Testis (tissue), 3 donors: ENCODE measurements around the gene CRLF1. TPM values are rescaled to one million over a fixed set of nuclear protein-coding genes. Genes with fewer than 3 reads are reported as not detected.

ENCODE experiments used
- DNase-seq: peaks from one replicate; pipeline ENCODE4 v3.0.0-alpha.2; 2019
- H3K27ac ChIP-seq, 2 donors: fragments of 200-600 bp; sonication (generic); one replicate each; pipeline ENCODE4 v1.5.1; 2019
- H3K27me3 ChIP-seq: fragments of 200-600 bp; sonication (generic); one replicate; pipeline ENCODE4 v1.5.1; 2019
- H3K36me3 ChIP-seq: fragments of 200-600 bp; sonication (generic); one replicate; pipeline ENCODE4 v1.5.1; 2017; ENCODE audit warnings: low read depth; ENCODE audit errors: missing control alignments
- H3K4me1 ChIP-seq: fragments of 200-600 bp; sonication (generic); one replicate; pipeline ENCODE4 v1.5.1; 2019
- H3K4me3 ChIP-seq, 2 donors: fragments of 200-600 bp; sonication (generic); one replicate each; pipeline ENCODE4 v1.5.1; 2017 to 2019
- H3K9me3 ChIP-seq: fragments of 200-600 bp; sonication (generic); one replicate; pipeline ENCODE4 v1.5.1; 2017
- POLR2A ChIP-seq: fragments of 450-650 bp; IDR thresholded peaks from one replicate; pipeline ENCODE4 v1.6.1; 2017; ENCODE audit warnings: antibody characterized with exemption, mild to moderate bottlenecking, moderate library complexity
- WGBS, 2 donors: methylation state at CpG; one replicate each; pipeline ENCODE4 v1.1.5; 2018; 5-methylcytosine and 5-hydroxymethylcytosine counted together
- intact Hi-C: fragments of 100-400 bp; cut with DNase I; formaldehyde crosslinking; loops from one replicate; pipeline ENCODE4 v1.15.1; 2023; ENCODE audit warnings: low total_unique reads
- polyA plus RNA-seq: library from polyadenylated mRNA; stranded (reverse); fragments of 350-450 nt; fragmentation: Illumina TruSeq; extraction: RNeasy Lipid Tissue Mini Kit (QIAGEN cat#74804); gene quantifications from one replicate; pipeline ENCODE4 v1.2.3, GENCODE V29; 2014; ENCODE audit warnings: low read depth, low replicate concordance; ENCODE audit not compliant: insufficient read depth
- total RNA-seq, 2 donors: library from RNA; depleted of rRNA; stranded (reverse); fragments of >200 nt; gene quantifications; one replicate each; pipeline ENCODE4 v1.2.3, GENCODE V29; 2016
- TF ChIP-seq, protein P1 (sequence below), 3 experiments: fragments of 450-650 bp in 2 of 3; fragments of 200-600 bp in 1 of 3; sonication (generic) in 1 of 3; IDR thresholded peaks; one replicate each; pipeline ENCODE4 v1.5.1; 2016 to 2019; ENCODE audit warnings: antibody characterized with exemption in 3 of 3, mild to moderate bottlenecking in 2 of 3, moderate library complexity in 1 of 3

Gene CRLF1
- total and polyA plus RNA-seq, 3 donors from 2014 or later: 4.3 to 8.7 (median 5.3) TPM

DNA sequence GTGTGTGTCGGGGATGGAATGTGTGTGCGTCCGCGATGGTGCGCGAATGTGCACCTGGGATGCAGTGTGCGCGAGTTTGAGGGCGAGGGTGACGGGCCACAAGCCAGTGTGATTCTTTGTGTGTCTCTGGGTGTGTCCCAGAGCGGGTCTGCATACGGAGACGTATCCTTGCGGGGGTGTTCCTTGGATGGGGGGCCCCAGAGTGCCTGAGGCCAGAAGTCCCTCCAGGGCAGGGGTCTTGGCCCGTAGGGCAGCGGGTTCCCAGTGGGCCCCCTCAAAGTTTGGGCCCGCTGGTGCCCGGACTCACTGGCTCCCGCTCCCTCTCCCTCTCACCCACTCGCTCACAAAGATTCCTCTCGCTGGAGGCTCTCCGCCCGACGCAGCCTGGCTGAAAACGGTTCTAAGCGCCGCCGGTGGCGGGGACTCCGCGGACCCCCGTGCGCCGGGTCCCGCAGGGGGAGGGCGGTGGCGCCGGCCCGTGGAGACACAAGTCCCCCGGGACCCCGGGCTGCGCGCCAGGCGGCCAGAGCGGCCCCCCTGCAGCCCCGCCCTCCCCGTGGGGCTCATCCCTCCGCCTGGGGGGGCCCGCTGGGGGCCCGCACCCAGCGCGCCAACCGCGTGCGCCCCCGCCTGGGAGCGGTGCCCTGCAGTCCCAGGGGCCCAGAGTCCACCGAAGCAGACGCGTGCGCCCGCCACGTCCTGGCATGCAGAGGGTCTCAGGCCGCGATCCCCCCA is 886 bp downstream of the CRLF1 start:
- H3K27ac ChIP-seq: no peak overlapping the region
- H3K4me1 ChIP-seq: peaks cover 9% of the 10 kb centered on the region
- peak overlapping the region; percentile 6 to 36 for H3K4me3 ChIP-seq
- TF ChIP-seq, protein P1, sequence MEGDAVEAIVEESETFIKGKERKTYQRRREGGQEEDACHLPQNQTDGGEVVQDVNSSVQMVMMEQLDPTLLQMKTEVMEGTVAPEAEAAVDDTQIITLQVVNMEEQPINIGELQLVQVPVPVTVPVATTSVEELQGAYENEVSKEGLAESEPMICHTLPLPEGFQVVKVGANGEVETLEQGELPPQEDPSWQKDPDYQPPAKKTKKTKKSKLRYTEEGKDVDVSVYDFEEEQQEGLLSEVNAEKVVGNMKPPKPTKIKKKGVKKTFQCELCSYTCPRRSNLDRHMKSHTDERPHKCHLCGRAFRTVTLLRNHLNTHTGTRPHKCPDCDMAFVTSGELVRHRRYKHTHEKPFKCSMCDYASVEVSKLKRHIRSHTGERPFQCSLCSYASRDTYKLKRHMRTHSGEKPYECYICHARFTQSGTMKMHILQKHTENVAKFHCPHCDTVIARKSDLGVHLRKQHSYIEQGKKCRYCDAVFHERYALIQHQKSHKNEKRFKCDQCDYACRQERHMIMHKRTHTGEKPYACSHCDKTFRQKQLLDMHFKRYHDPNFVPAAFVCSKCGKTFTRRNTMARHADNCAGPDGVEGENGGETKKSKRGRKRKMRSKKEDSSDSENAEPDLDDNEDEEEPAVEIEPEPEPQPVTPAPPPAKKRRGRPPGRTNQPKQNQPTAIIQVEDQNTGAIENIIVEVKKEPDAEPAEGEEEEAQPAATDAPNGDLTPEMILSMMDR (IDR thresholded peaks at IDR 0.05): no peak
- TF ChIP-seq POLR2A: no peak
- no peaks in the 10 kb centered on the region for H3K9me3 ChIP-seq
- H3K36me3 ChIP-seq: no peaks in the 10 kb centered on the region
- 2 to 5% methylated on average over 10 to 36 of the region's 65 CpGs for WGBS, 2 donors
- no peaks in the 10 kb centered on the region for H3K27me3 ChIP-seq
- intact Hi-C loops: no loop called here
- DNase-seq: no peak

DNA sequence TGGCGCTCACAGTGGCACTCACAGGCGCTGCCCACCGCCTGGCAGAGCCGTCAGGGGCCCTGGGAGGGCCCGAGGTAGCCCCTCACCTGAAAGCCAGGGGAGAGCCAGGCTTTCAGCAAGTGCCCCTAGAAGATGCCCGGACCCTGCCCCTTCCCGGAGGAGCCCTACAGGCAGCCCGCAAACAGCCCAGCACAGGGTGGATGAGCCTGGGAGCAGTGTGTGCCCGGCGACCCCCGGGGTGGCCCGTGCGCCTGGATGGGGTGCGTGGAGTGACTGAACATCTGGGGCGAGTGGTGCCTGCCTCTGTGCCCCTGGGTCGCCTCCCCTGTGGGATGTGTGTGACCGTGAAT is 1.4 kb downstream of the CRLF1 start:
- H3K4me3 ChIP-seq: no peak overlapping the region
- H3K4me1 ChIP-seq: peaks cover 9% of the 10 kb centered on the region
- no peaks in the 10 kb centered on the region for H3K27me3 ChIP-seq
- intact Hi-C loops: no loop called here
- H3K9me3 ChIP-seq: no peaks in the 10 kb centered on the region
- TF ChIP-seq, protein P1 (IDR thresholded peaks at IDR 0.05): no peak
- no peak for TF ChIP-seq POLR2A
- H3K36me3 ChIP-seq: no peaks in the 10 kb centered on the region
- 12 to 17% methylated on average over 14 to 17 of the region's 17 CpGs for WGBS, 2 donors
- DNase-seq: no peak
- H3K27ac ChIP-seq: no peak overlapping the region

DNA sequence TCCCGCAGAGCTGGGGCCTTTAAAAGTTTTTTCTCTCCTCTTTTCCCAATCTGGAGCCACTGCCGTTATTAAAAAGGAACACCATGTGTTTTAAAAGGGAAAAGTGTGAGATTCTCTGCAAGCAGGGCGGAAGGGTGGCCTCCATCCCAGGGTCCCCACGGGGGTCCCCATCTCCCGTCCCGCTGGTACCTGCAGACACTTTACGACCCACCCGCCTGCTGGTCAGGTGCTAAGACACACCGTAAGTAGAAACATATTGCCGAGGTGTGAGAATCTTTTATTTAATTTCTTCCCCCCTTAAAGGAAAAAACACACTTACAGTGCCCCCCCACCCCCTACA is 1.8 kb downstream of the CRLF1 start:
- WGBS, 2 donors: 22 to 37% methylated on average over 10 of the region's 10 CpGs
- TF ChIP-seq, protein P1 (IDR thresholded peaks at IDR 0.05): no peak
- no peak for TF ChIP-seq POLR2A
- Histone ChIP-seq H3K4me3 (no peak overlapping the region), H3K27ac (no peak overlapping the region), H3K9me3 (no peaks in the 10 kb centered on the region), H3K4me1 (peaks cover 9% of the 10 kb centered on the region), H3K27me3 (no peaks in the 10 kb centered on the region), H3K36me3 (no peaks in the 10 kb centered on the region)
- DNase-seq: no peak
- intact Hi-C loops: no loop called here

DNA sequence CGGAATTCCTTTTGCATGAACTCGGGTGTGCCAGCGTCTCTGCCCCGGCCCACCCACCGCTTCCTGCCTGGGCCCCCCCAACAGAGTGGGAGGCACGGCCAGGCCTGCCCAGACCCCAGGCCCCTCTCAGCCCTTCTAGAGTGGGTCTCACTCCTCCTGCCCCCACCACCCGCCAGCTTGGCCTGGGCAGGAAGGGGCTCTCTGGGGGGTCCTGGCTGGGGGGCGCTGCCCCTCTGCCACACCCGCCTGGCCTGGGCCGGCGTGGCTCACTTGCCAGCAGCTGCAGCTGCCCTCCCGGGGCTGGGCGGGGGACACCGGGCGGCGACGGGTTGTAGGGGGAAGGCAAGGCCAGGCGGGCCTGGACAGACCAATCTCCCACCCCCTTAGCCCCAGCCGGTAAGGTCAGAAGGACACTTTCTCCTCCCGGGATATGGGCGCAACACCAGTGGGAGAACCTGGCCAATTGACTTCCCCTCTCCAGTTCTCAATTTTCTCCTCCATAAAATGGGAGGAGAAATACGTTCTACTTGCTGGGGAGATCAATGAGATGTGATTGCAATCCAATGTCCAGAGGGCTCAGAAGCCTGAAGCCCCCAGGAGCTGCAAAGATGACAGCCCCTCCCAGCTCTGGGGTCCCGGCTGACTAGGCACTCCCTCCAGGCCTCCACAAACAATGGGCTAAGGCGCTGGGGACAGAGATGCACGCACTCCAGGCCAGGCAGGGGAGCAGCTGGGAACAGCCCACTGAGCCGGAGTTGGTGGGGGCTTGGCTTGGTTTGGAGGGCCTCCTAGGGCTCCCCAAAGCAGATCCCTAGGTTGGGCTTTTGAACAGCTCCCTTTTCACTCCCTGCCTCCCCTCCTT is 2.4 kb downstream of the CRLF1 start:
- TF ChIP-seq, protein P1 (IDR thresholded peaks at IDR 0.05): no peak
- no peak for TF ChIP-seq POLR2A
- Histone ChIP-seq H3K27me3 (no peaks in the 10 kb centered on the region), H3K27ac (no peak overlapping the region), H3K4me3 (no peak overlapping the region), H3K9me3 (no peaks in the 10 kb centered on the region), H3K36me3 (no peaks in the 10 kb centered on the region), H3K4me1 (peaks cover 9% of the 10 kb centered on the region)
- intact Hi-C loops: no loop called here
- no peak for DNase-seq
- WGBS, 2 donors: 43 to 45% methylated on average over 14 to 22 of the region's 26 CpGs
